GM10847 (cell line): ENCODE measurements around the gene ACBD6.

ENCODE experiments used
- POLR2A ChIP-seq: IDR thresholded peaks from 2 replicates; pipeline ENCODE4 v1.6.1; 2011; ENCODE audit not compliant: insufficient read length; ENCODE audit errors: extremely low read depth

The ACBD6 gene

DNA sequence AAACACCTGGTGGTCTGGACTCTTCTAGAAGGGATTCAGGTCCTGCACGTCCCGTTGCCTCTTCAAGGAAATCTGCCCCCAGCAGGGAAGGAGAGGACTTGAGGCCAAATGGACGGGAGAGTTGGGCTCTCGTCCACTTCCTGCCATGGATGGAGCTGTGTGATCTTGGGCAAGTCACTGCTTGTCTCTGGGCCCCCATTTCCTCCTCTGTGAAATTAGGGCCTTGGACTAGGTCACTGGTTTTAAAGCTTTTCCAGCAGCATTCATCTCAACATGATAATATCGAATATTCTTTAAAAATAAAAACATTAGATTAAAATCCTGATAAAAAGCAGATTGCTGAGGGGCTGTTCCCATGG, 245.4 kb downstream of the ACBD6 start:
- no peak for TF ChIP-seq POLR2A

DNA sequence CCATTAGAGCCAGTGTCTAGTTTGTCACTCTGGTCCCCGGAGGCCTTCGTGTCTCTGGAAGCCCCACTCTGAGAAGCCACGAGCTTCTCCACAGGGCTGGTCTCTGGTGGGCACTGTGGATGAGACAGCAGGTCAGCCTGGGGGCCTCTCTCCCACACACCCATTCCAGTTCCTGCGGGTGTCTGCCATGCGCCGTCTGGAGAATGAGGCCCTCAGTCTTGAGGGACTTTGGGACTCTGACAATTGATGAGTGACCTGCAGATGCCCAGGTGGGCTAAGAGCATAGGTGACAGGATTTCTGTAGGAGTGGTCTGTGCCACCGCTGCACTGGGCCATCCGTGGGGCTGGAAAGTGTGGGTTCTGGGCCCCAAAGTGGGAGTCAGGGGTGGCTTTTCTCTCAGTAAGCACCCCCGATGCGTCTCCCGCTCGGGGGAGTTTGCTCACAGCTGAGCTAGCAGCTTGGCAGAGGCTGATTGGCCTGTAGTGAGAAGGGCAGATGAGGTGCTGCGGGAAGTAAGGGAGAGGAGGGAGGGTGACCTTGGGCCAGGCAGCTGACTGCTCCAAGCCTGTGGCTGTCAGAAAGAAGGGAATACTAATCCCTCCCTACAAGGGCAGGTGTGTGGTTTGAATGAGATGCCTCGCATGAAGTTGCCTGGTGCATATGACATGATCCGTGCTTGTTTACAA, 245.9 kb downstream of the ACBD6 start:
- TF ChIP-seq POLR2A, result no peak

DNA sequence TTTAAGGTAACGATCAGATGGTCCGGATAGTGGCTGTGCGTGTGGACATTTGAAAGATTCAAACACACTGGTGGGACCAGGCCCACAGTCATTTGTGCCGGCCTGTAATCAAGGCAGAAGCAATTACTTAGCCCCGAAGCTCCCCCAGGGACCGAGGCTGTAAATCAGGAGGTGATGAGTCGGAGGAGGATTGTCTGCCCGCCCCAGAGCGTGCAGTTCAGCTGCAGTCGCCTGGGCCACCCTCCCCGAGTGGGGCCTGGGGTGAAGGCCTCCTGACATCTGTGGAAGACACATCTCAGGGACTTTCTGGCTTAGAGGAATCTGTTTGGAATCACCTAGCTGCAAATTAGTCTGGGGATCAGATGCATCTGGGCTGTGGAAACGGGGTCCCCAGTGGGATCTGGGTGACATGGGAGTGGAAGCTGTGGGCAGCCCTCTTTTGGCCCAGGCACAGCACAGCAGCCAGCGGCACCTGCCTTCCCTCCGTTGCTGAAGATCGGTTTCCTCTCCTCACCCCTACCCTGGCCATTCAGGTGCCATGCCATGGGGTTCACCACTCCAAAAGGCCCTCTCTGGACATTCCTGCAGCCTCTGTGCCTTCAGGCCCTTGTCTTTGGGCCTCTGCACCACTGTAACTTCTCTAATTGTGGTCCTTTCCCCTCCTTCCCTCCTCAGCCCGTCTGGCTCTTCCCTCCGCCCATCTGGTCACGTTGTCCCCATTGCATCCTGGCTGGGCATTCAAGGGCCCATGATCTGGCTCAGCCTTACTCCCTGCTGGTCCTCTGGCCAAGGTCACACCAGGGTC, 246.6 kb downstream of the ACBD6 start:
- TF ChIP-seq POLR2A, result no peak

DNA sequence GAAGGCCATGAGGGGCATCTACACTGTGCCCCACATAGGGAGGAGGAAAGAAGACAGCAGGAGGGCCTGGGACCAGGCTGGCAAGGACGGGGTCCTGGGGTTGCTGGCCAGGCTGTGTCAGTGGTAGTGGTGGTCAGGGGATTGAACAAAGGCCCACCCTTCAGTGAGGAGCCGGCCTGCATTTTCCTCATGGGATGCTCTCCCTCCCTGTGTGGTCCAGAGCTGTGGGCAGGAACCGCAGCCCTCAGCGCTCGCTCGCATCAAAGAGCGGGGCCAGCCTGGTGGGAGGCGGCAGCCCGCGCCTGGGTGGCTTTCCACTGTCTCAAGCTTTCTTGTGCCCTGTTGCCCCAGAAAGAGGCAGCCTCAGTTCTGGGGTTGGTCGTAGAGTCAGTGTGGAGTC, 247.5 kb downstream of the ACBD6 start:
- TF ChIP-seq POLR2A, result no peak

DNA sequence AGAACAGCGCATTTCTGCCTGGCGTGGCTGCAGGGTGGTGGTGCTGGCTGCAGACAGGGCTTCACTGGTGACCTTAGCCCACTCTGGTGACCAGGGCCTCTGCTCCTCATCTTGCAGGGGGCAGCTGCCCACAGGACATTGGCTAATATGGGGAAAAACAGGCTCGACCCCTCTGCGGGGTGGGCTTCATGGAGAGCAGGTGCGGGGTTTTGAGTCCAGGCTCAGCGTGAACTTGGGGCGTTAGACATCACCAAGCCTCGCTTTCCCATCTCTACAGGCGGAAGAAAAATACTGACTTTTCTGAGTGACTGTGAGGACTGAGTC, 247.9 kb downstream of the ACBD6 start:
- no peak for TF ChIP-seq POLR2A

DNA sequence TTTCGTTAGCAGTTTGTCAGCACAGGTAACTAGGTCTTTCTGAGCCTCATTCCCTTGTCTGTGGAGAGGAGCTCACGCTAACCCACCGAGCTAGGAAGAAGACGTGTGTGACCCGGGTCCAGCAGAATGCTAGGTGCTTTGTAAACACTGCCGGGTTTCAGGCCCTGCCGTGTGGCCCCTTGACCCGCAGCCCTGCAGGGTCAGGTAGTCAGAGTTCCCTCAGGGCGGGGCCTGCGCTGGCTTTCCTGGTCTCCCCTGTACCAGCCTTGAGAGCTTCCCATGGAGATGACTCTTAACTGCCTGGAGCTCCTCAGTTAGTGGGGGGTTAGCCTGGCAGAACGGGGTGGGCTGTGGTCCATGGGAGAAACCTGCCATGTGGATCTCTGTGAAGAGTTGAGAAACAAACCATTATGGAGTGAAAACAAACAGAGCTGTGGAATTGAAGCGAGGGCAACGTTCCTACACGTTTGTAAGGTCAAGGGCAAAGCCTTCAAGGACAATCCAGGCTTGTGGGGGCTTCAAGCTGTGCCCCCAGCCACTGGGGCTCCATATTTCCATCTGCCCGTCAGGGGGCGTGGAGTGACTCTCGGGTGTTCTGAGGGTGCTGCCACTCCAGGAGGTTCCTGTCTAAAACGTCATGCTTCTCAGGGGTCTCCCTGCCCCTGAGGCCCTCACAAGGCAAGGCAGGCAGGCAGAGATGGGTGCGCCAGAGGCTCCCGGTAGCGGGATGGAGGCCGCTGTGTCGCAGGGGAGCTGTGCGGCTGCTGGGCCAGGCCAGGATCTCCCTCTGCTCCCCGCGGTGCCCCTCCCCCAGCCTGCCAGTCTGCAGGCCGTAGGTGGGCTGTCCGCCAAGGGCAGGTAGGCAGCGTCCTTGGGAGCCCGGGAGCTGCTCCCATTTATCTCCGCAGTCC, 248.5 kb downstream of the ACBD6 start:
- no peak for TF ChIP-seq POLR2A

DNA sequence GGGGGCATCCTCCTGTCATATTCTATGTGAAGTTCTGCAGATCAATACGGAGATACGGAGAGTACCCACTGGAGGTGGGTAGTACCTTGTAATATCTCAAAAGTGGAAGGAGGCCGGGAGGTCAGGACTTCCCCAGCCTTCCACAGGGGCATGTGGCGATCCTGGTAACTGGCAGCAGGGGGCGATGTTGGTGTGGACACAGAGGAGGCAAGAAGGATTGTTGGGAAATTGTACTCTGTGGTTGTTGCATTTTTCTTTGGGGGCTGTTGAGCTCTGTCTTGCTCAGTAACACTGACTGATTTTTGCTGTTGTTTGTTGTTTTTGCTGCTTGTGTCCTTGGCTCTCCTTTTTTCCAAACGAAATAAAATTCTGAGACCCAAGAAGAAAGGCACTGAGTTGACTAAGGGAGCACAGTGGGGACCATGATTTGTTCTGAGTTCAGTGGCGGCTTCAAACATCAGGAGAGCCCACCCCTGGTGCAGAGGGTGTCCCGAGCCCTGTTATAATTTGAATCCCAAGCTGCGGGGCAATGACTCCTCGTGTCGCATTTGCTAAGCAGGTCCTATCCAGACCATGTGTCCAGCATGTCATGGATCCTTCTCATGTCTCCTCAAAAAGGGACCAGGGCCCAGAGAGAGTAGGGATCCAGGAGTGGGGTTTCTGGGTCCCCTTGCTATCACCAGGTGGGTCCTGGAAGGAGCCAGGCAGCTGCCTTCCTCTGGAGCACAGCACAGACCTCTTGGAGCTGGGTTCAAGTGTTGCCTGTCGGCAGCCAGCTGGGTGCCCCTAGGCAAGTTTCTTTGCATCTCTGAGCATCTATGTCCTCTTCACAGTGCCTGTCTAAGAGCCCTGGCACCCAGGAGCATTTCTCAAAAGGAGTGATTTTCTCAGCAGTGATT, 249.5 kb downstream of the ACBD6 start:
- TF ChIP-seq POLR2A, result no peak

DNA sequence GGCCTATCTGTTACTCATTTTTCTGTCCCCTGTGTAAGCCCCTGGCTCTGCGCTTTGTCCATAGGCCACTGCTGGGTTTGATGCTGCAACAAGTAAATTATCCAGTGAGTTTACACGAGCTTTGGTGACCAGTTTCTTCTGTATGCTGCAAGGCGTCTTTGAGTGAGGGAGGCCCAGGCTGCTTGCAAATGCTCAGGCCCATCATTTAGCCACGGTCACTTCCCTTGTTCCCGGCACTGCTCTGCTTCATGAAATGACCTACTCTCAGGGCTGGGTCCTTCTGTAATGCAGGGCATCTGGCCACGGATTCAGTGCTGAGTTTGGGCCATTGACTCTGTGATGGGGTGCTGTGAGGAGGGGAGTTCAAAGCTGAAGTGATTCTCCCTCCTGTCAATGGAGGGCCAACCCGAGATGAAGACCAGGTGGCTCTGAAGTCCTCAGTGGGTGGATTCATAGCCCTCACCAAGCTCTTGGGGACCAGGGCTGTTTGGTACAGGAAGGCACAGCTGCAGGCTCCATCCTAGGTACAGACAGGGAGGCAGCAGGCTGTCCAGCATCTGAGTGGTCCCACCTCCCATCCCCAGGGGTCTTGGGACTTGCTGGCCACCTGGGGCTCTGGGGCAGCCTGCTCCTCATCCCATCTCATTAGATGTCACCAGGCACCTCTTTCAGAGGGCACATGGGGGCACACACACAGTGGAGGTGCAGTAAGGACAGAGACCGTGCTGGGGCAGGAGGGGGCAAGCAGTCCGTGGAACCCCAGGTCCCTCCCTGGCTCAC, 250.7 kb downstream of the ACBD6 start:
- no peak for TF ChIP-seq POLR2A

DNA sequence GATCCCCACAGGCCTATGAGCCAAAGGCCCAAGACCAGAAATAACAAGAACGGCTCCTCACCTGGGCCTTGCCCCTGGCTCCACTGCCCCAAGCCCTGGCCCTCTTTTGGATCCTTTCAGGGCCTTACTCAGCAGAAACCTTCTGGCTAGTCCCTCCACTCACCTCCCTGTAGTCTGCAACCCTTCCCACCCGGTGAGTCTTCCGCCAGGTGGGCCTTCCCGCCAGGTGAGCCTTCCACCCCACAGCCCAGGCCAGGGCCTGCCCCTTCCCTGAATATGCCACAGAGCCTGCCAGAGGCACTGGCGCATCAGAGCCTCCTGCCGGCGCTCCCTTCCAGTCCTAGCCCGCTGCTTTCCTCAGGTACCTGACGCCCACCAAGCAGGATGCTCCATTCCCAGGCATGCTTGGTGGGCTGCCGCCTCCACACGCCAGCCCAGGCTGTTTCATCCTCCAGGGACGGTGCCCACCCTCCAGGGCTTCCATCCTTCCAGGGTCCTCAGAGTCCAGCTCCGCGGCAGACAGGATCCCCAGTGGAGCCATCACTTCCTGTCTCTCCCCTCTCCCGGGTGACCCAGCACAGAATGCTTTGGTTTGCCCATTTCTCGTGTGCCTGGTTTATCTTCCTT, 251.4 kb downstream of the ACBD6 start:
- TF ChIP-seq POLR2A, result no peak

DNA sequence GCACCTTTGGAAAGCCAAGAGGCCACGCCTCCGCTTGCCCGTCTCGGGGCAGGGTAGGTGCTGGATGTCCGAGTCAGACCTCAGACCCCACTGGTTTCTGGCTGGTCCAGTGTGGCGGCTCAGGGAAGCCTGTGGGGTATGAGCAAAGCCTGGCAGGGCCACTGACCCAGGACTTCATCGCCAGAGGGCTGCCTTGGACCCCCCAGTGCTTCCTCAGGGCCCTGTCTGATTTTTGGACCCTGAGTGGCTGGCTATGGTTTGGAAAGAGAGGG, 251.9 kb downstream of the ACBD6 start:
- TF ChIP-seq POLR2A, result no peak

DNA sequence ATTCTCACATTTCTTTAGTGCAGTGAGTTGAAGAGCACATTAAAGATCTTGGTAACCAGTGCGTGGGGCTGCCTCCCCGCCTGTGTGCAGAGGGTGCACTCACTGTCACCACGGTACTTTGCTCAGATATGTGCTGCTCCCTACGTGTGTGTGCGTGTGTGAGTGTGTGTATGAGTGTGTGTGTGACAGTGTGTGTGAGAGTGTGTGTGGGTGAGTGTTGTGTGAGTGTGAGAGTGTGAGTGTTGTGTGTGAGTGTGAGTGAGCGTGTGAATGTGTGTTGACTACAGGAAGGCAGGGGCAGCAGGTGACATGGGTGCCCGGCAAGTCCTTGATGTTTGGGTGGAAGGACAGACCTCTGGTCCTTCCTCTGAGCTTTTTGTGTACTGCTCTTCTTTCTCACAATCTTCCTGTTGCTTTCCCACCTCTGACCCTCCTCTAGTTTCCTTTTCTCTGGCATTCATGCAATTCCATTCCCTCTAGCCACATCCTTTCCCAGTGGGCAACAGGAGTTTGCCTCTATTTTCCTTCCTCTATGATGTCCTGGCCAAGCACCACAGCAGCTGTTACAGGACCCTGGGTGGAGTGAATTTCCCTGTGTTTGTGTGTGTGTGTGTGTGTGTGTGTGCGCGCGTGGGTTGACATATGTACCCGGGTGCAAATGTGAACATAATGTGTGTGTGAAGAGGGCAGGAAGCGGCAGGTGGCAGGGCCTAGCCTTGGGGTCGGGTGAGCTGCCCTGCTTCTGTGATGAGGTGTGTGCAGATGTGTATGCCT, 252.5 kb downstream of the ACBD6 start:
- TF ChIP-seq POLR2A, result no peak

DNA sequence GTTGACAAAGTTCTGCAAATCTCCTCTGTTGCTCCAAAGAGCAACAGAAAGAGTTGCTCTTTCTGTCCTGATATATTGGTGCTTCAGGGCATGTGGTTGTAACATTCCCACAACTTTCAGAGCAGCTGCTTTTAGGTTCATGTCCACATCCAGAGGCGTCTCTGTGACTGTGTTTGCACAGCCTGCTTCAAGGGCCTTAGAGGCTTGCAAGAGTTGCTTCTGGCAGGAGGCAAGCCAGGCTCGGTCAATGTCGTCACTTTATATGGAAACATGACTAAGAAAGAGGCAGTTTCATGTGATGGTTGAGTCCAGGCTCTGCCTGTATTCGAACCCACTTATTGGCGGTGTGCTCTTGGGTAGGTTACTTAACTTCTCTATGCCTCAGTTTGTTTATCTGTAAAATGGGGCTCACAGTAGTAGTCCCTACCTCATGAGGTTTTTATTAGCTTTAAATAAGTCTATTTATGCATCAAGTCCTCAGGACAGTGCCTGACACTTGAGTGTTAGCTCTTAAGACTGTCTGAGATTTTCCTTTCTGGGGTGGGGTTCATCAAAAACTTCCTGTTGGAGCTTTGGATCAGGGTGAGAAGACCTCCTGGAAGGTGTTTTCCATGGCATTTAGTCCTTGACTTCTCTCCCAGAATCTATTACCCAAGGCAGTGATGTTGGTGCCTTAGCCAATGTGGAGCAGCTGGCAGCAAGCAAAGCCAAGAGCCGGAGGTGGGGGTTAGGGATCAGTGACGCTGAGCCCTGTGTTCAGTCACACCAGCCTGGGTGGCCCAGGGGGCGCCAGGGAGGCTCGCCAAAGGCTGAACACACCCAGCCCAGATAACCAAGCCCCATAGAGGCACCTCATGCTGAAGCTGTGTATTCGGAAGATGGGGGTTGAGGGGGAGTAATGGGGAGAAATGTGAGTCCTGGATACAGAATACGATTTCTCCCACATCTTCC, 253.4 kb downstream of the ACBD6 start:
- TF ChIP-seq POLR2A, result no peak

DNA sequence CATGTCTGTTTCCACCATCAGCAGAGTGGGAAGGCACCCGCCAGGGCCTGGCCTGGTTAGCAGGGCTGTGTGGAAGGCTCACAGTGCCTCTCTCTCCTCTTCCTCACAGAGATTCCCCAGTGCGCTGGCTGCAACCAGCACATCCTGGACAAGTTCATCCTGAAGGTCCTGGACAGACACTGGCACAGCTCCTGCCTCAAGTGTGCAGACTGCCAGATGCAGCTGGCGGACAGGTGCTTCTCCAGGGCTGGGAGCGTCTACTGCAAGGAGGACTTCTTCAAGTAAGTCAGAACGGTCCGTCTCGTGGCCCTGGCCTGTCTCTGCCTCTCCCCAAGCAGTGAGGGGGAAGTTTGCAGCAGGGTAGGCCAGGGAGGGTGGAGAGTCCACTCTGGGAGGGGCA, 254.2 kb downstream of the ACBD6 start:
- no peak for TF ChIP-seq POLR2A

DNA sequence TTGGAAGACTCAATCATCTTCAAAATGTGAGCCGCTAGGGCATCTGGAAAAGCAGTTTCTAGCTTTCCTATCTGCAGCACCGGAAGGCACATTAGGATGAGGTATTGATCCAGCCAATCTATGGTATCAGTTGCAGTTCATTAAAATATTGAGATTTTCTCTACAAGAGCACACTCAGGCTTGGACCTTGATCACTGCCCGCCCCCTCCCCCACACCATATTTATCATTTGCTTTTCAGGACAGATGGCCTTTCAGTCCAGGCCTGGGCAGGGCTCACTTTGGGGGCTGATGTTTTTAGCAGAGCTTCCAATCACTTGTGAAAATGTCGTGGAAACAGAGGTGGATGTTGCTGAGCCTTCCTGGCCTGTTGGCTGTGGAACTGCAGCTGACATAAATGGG, 254.8 kb downstream of the ACBD6 start:
- no peak for TF ChIP-seq POLR2A
